NB4 (cell line): ENCODE measurements around the gene SLC46A3.
"Not testable (repeated sequence)": the region's sequence is repeated elsewhere in the genome, so short reads cannot be mapped to it uniquely, and the experiment has no call there.

Source experiments
- DNase-seq: peaks from one replicate; pipeline ENCODE4 v3.0.0; 2010; ENCODE audit warnings: low read depth
- H3K4me3 ChIP-seq: one replicate; pipeline ENCODE4 v1.5.1; 2011; ENCODE audit warnings: mild to moderate bottlenecking, low read depth, low read length, moderate library complexity
- CTCF ChIP-seq: IDR thresholded peaks from one replicate; pipeline ENCODE4 v1.5.1; 2012; ENCODE audit warnings: low read depth, low read length
- MAX ChIP-seq: IDR thresholded peaks from 2 replicates; pipeline ENCODE4 v1.6.1; 2011; ENCODE audit warnings: low read depth, low read length
- MYC ChIP-seq: IDR thresholded peaks from 2 replicates; pipeline ENCODE4 v1.6.1; 2011; ENCODE audit warnings: low read depth, low read length
- POLR2A ChIP-seq: IDR thresholded peaks from 2 replicates; pipeline ENCODE4 v1.6.1; 2011; ENCODE audit warnings: mild to moderate bottlenecking; ENCODE audit not compliant: insufficient read length; ENCODE audit errors: extremely low read depth

Gene SLC46A3

GRCh38 chr13:28704919-28705318 is 13.9 kb downstream of the SLC46A3 start:
- no peak for DNase-seq
- TF ChIP-seq CTCF, result no peak
- TF ChIP-seq POLR2A, result no peak
- TF ChIP-seq MYC, result no peak
- no peak for TF ChIP-seq MAX
- H3K4me3 ChIP-seq, result no peak overlapping the region

DNA sequence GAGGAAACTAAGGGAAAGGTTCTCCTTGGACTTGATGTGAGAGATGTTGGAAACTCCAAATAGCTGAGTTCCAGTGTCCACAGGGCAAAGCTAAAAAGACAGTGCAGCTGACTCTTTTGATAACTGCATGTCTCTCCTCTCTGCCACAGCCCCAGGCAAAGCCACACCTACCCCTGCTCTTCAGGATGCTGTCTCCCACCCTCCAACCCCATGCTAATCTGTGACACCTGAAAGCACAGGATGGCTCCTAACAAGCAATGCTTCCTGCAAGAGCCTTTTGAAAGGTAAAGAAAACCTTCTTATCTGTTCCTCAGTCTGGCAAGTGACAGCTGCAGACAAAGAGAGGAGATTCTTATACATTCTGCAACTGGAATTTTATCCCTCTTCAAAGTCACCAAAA is 14.5 kb downstream of the SLC46A3 start:
- DNase-seq, result no peak
- no peak for TF ChIP-seq MAX
- TF ChIP-seq CTCF, result no peak
- no peak for TF ChIP-seq MYC
- no peak for TF ChIP-seq POLR2A
- no peak overlapping the region for H3K4me3 ChIP-seq

DNA sequence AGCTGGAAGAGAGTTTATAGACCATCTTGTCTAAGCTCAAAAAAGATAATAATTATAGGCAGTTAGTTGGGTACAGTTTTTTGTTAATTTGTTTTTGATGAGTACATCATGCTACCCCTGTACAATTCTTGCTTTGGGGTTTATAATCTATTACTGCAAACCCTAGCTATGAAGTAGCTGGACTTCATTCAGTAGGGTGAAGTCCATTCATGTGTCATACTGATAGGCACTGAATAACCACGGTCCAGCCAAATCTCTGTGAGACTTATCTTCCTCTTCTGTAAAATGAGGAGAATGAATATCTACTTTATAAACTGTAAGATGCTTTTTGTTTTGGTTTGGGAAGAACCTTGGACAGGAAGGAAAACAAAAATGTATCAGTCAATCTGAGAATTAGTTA is 19.5 kb downstream of the SLC46A3 start:
- no peak for DNase-seq
- H3K4me3 ChIP-seq, result no peak overlapping the region
- TF ChIP-seq CTCF (no peak), MAX (no peak), POLR2A (no peak), MYC (no peak)

DNA sequence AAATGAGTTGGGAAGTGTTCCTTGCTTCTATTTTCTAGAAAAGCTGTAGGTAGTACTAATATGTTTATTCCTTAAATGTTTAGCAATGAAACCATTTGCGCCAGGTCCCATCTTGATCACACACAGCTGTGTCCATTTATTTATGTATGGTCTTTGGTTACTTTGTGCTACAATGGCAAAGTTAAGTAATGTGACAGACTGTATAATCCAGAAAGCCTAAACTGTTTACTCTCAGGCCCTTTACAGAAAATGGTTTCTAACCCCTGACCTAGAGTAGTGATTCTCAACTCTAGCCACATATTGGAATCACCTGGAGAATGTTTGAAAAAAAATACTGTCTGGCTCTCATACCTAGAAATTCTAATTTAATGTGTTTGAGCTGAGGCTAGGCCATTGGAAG is 21.3 kb downstream of the SLC46A3 start:
- no peak overlapping the region for H3K4me3 ChIP-seq
- DNase-seq, result no peak
- TF ChIP-seq MAX, result no peak
- TF ChIP-seq POLR2A, result no peak
- TF ChIP-seq MYC, result no peak
- TF ChIP-seq CTCF, result no peak

- DNase-seq, H3K4me3 ChIP-seq: not testable (repeated sequence)
These were observed 24.9 kb downstream of the SLC46A3 start for GRCh38 chr13:28693605-28694491.

DNA sequence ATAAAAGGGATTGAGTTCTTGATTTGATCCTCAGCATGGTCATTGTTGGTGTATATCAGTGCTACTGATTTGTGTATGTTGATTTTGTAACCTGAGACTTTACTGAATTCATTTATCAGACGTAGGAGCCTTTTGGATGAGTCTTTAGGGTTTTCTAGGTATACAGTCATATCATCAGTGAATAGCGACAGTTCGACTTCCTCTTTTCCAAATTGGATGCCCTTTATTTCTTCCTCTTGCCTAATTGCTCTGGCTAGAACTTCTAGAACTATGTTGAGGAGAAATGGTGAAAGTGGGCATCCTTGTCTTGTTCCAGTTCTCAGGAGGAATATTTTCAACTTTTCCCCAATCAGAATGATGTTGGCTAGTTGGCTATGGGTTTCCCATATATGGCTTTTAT is 32.9 kb downstream of the SLC46A3 start:
- H3K4me3 ChIP-seq, result no peak overlapping the region
- no peak for TF ChIP-seq MYC
- peak; percentile 19 for DNase-seq

DNA sequence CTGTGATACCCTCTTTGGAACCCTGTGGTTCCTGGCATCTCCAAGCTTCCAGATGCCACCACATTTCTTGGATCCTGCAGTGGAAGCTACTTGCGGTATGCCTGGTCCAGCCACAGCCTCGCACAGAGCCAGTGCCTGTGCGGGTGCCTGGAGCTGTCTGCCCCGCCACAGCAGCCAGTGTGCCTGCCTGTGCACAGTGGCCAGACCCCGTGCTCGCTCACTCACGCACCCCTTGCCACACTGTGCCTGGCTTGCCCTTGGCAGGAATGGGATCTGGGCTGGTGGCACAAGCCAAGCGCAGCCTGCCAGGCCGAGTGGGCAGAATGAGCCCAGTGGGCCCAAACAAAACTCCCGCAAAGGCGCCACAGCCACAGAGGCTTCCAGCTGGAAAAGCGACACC is 33.7 kb downstream of the SLC46A3 start:
- TF ChIP-seq CTCF, result no peak
- TF ChIP-seq MAX, result no peak
- no peak for TF ChIP-seq MYC
- TF ChIP-seq POLR2A, result no peak
- no peak for DNase-seq
- no peak overlapping the region for H3K4me3 ChIP-seq
